Measurements from ENCODE around the gene KIAA2012.

KIAA2012 gene

GRCh38 chr2:202037086-202037485, 36.0 kb upstream of the KIAA2012 start:
- H3K4me3 ChIP-seq (ENCODE audit: low read length) = peak overlapping the region; percentile 88

GRCh38 chr2:202038471-202039277, 34.4 kb upstream of the KIAA2012 start:
- DNase-seq (ENCODE audit: low read depth) = no peak
- TF ChIP-seq CTCF (conservative IDR thresholded peaks at IDR 0.05; ENCODE audit: low read length) = no peak
- peak overlapping the region; percentile 88 for H3K4me3 ChIP-seq (ENCODE audit: low read length)

More at GRCh38 chr2:202037086-202037485, 36.0 kb upstream of the KIAA2012 start:
- peak; percentile 54 for DNase-seq (ENCODE audit: low read depth)
- TF ChIP-seq CTCF (conservative IDR thresholded peaks at IDR 0.05; ENCODE audit: low read length) = no peak

- H3K4me3 ChIP-seq (ENCODE audit: low read length) = peak overlapping the region; percentile 88
- no peak for DNase-seq (ENCODE audit: low read depth)
- no peak for TF ChIP-seq CTCF (conservative IDR thresholded peaks at IDR 0.05; ENCODE audit: low read length)
These were observed 33.6 kb upstream of the KIAA2012 start for GRCh38 chr2:202039278-202040078.

GRCh38 chr2:202040079-202040844, 32.8 kb upstream of the KIAA2012 start:
- no peak overlapping the region for H3K4me3 ChIP-seq (ENCODE audit: low read length)
- DNase-seq (ENCODE audit: low read depth) = no peak
- TF ChIP-seq CTCF (conservative IDR thresholded peaks at IDR 0.05; ENCODE audit: low read length) = no peak

DNA sequence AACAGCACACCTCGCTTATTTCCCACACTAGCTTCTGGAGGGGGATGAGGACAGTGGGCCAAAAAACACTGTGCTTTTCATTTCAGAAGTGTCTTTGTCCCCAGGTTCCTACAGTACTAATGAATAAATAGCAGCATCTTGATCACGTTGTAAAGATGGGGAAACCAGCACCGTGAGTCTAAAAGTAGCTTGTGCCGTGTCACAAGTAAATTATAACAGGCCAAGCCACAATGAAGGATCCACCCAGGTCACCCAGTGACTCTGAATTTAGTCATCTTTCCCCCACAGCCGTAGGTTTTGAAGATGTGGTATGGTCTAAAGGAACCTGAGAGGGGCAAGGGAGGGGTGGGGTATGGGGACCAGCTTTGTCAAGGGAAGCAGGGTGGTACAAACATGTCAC, 30.6 kb upstream of the KIAA2012 start:
- no peak for TF ChIP-seq CTCF (conservative IDR thresholded peaks at IDR 0.05; ENCODE audit: low read length)
- no peak overlapping the region for H3K4me3 ChIP-seq (ENCODE audit: low read length)
- DNase-seq (ENCODE audit: low read depth) = no peak

GRCh38 chr2:202043475-202043874, 29.6 kb upstream of the KIAA2012 start:
- no peak for TF ChIP-seq CTCF (conservative IDR thresholded peaks at IDR 0.05; ENCODE audit: low read length)
- no peak overlapping the region for H3K4me3 ChIP-seq (ENCODE audit: low read length)

More at GRCh38 chr2:202043475-202043874, 29.6 kb upstream of the KIAA2012 start:
- no peak for DNase-seq (ENCODE audit: low read depth)
